ENCODE results near the gene MUC15. TPM values are rescaled to one million over a fixed set of nuclear protein-coding genes. Genes with fewer than 3 reads are reported as not detected.
A peak's percentile ranks its signal among the peaks of the same experiment; 100 is the strongest.

MUC15 gene
- total RNA-seq, 1 donor from 2014 or later, result not detected

DNA sequence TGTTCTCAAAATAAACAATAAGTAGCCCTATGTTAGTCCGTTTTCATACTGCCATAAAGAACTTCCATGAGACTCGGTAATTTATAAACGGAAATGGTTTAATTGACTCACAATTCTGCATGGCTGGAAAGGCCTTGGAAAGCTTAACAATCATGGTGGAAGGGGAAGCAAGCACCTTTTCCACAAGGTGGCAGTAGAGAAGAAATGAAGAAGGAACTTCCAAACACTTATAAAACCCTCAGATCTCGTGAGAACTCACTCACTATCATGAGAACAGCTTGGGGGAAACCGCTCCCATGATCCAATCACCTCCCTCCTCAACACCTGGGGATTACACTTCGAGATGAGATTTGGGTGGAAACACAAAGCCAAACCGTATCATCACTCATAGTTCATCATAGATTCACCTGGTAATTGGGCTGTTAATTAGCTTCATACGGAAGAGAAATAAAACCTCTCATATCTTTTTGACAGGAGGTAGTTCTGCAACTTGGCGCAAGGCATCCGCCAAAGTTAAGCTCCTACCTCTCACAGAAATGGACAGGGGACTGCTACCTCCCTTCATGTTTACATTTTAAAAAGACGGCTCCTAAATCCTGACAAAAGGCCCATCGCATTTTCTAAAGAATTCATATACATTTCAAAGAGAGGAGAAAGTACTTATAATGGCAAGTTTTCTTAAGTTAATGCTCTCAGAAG is 49.0 kb downstream of the MUC15 start:
- Mint-ChIP-seq H3K4me3 (no peak overlapping the region), H3K27ac (no peak overlapping the region), H3K36me3 (no peaks in the 10 kb centered on the region), H3K9me3 (no peaks in the 10 kb centered on the region), H3K4me1 (no peaks in the 10 kb centered on the region), H3K27me3 (ENCODE audit: insufficient read depth, low read depth) (no peaks in the 10 kb centered on the region)
- Histone ChIP-seq H2AFZ (replicated peaks) (peak overlapping the region; percentile 86), H3K36me3 (no peaks in the 10 kb centered on the region), H3K27ac (no peak overlapping the region), H3K4me3 (no peak overlapping the region), H3K9ac (no peak overlapping the region), H4K20me1 (ENCODE audit: low read depth) (no peaks in the 10 kb centered on the region), H3K9me3 (ENCODE audit: low read depth) (no peaks in the 10 kb centered on the region), H3K4me2 (no peak overlapping the region), H3K27me3 (peaks cover 10% of the 10 kb centered on the region), H3F3A (ENCODE audit: low read depth) (no peaks in the 10 kb centered on the region), H3K79me2 (ENCODE audit: low read depth) (no peaks in the 10 kb centered on the region), H3K4me1 (no peaks in the 10 kb centered on the region)
- TF ChIP-seq, protein P1, sequence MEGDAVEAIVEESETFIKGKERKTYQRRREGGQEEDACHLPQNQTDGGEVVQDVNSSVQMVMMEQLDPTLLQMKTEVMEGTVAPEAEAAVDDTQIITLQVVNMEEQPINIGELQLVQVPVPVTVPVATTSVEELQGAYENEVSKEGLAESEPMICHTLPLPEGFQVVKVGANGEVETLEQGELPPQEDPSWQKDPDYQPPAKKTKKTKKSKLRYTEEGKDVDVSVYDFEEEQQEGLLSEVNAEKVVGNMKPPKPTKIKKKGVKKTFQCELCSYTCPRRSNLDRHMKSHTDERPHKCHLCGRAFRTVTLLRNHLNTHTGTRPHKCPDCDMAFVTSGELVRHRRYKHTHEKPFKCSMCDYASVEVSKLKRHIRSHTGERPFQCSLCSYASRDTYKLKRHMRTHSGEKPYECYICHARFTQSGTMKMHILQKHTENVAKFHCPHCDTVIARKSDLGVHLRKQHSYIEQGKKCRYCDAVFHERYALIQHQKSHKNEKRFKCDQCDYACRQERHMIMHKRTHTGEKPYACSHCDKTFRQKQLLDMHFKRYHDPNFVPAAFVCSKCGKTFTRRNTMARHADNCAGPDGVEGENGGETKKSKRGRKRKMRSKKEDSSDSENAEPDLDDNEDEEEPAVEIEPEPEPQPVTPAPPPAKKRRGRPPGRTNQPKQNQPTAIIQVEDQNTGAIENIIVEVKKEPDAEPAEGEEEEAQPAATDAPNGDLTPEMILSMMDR (IDR thresholded peaks at IDR 0.05), result peak; percentile 55
- TF ChIP-seq EZH2 (IDR thresholded peaks at IDR 0.05) (no peak), EZH2phosphoT487 (IDR thresholded peaks at IDR 0.05) (no peak)
- peak; percentile 58 for DNase-seq (ENCODE audit: low spot score)

DNA sequence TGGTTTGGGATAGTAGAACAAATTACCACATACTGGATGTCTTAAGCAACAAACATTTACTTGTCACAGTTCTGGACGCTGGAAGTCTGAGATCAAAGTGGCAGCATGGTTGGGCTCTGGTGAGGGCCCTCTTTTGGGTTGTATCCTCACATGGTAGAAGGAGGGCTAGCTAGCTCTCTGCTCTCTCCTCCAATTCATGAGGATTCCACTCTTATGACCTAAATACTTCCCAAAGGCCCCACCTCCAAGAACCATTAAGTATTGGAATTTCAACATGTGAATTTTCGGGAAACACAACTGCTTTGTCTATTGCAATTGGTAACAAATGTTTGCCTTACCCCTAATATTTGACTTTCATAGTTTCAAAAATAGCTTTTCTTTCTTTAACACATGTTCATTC is 52.6 kb downstream of the MUC15 start:
- Histone ChIP-seq H3K4me2 (no peak overlapping the region), H3K27ac (no peak overlapping the region), H3K4me1 (no peaks in the 10 kb centered on the region), H3F3A (ENCODE audit: low read depth) (no peaks in the 10 kb centered on the region), H3K9me3 (ENCODE audit: low read depth) (no peaks in the 10 kb centered on the region), H4K20me1 (ENCODE audit: low read depth) (no peaks in the 10 kb centered on the region), H3K9ac (no peak overlapping the region), H3K4me3 (no peak overlapping the region), H3K79me2 (ENCODE audit: low read depth) (no peaks in the 10 kb centered on the region), H2AFZ (replicated peaks) (no peak overlapping the region), H3K27me3 (no peaks in the 10 kb centered on the region), H3K36me3 (no peaks in the 10 kb centered on the region)
- Mint-ChIP-seq H3K36me3 (no peaks in the 10 kb centered on the region), H3K4me3 (no peak overlapping the region), H3K27ac (no peak overlapping the region), H3K4me1 (no peaks in the 10 kb centered on the region), H3K9me3 (no peaks in the 10 kb centered on the region), H3K27me3 (ENCODE audit: insufficient read depth, low read depth) (no peaks in the 10 kb centered on the region)
- TF ChIP-seq, protein P1 (IDR thresholded peaks at IDR 0.05), result no peak
- no peak for TF ChIP-seq EZH2 (IDR thresholded peaks at IDR 0.05)
- no peak for TF ChIP-seq EZH2phosphoT487 (IDR thresholded peaks at IDR 0.05)
- DNase-seq (ENCODE audit: low spot score), result no peak

DNA sequence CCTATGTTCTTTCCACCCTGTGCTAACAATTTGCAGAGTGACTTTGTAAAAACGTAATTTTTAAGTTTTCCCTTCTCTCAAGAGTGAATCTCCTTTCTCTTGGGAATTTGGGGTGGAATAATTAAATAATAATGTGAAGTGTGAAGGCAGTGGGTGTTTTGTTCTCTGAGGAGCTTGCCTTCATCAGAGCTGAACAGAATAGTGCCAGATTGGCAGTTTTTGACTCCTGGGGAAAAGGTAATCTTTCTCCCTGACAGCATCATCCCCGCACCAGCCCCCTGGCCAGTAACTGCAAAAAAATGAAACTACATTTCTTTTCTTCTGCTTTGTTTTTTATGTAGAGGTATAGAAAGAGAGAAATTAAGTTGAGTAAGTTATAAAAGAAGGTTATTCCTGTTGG is 59.9 kb downstream of the MUC15 start:
- no peak overlapping the region for H3K4me2 ChIP-seq
- H3K36me3 ChIP-seq, result no peaks in the 10 kb centered on the region
- H3K27ac ChIP-seq, result no peak overlapping the region
- H3K27ac Mint-ChIP-seq, result no peak overlapping the region
- no peaks in the 10 kb centered on the region for H3F3A ChIP-seq (ENCODE audit: low read depth)
- H3K9me3 Mint-ChIP-seq, result no peaks in the 10 kb centered on the region
- no peaks in the 10 kb centered on the region for H3K36me3 Mint-ChIP-seq
- H4K20me1 ChIP-seq (ENCODE audit: low read depth), result no peaks in the 10 kb centered on the region
- no peak for DNase-seq (ENCODE audit: low spot score)
- H3K79me2 ChIP-seq (ENCODE audit: low read depth), result no peaks in the 10 kb centered on the region
- H2AFZ ChIP-seq (replicated peaks), result no peak overlapping the region
- H3K4me3 ChIP-seq, result no peak overlapping the region
- no peaks in the 10 kb centered on the region for H3K27me3 Mint-ChIP-seq (ENCODE audit: insufficient read depth, low read depth)
- H3K4me1 Mint-ChIP-seq, result no peaks in the 10 kb centered on the region
- H3K9ac ChIP-seq, result no peak overlapping the region
- H3K4me3 Mint-ChIP-seq, result no peak overlapping the region
- H3K27me3 ChIP-seq, result no peaks in the 10 kb centered on the region
- no peaks in the 10 kb centered on the region for H3K9me3 ChIP-seq (ENCODE audit: low read depth)
- H3K4me1 ChIP-seq, result peaks cover 6% of the 10 kb centered on the region
- TF ChIP-seq EZH2phosphoT487 (IDR thresholded peaks at IDR 0.05) (no peak), EZH2 (IDR thresholded peaks at IDR 0.05) (no peak)
- TF ChIP-seq, protein P1 (IDR thresholded peaks at IDR 0.05), result no peak
